WTC11 (cell line): ENCODE measurements around the gene INF2. TPM values are rescaled to one million over a fixed set of nuclear protein-coding genes. Genes with fewer than 3 reads are reported as not detected.
A peak's percentile ranks its signal among the peaks of the same experiment; 100 is the strongest.

Source experiments
- ATAC-seq: fragments of 200-7000 bp; cut with Tn5 transposase; 2 replicates; pipeline ENCODE4 v1.10.0; 2021; ENCODE audit warnings: mild to moderate bottlenecking, moderate library complexity
- CTCF ChIA-PET: fragments of 300-600 bp; sonication (Branson Sonifier 250); formaldehyde crosslinking; loops from one replicate; lab custom pipeline; 2021; ENCODE audit warnings: antibody characterized with exemption; lab: Charles Lee
- POLR2A ChIA-PET: fragments of 350-600 bp; sonication (Branson Sonifier 250); formaldehyde crosslinking; loops from one replicate; lab custom pipeline; 2021; ENCODE audit warnings: antibody characterized with exemption; lab: Charles Lee
- DNase-seq: peaks from one replicate; pipeline ENCODE4 v3.0.0; 2021; ENCODE audit warnings: low spot score
- H3K27ac Mint-ChIP-seq: 2 replicates; pipeline ENCODE4 v1.8.0; 2021; ENCODE audit warnings: mixed read lengths
- H3K27me3 Mint-ChIP-seq: 2 replicates; pipeline ENCODE4 v1.8.0; 2021; ENCODE audit warnings: low read depth, mild to moderate bottlenecking, moderate library complexity, mixed read lengths
- H3K36me3 Mint-ChIP-seq: 2 replicates; pipeline ENCODE4 v1.8.0; 2021; ENCODE audit warnings: mixed read lengths
- H3K4me1 Mint-ChIP-seq: 2 replicates; pipeline ENCODE4 v1.8.0; 2022; ENCODE audit warnings: mixed read lengths
- H3K4me3 Mint-ChIP-seq: 2 replicates; pipeline ENCODE4 v1.8.0; 2021; ENCODE audit warnings: mild to moderate bottlenecking, moderate library complexity, mixed read lengths
- H3K9me3 Mint-ChIP-seq: 2 replicates; pipeline ENCODE4 v1.8.0; 2021; ENCODE audit warnings: mixed read lengths
- AFF4 ChIP-seq: sonication (generic); formaldehyde crosslinking; IDR thresholded peaks from 2 replicates; pipeline ENCODE4 v1.8.1; 2023; ENCODE audit warnings: mild to moderate bottlenecking, missing genetic modification reagents, borderline replicate concordance
- ATF1 ChIP-seq: sonication (generic); formaldehyde crosslinking; IDR thresholded peaks from 2 replicates; pipeline ENCODE4 v1.8.1; 2023; ENCODE audit warnings: mild to moderate bottlenecking, moderate library complexity, missing genetic modification reagents
- ATF2 ChIP-seq: sonication (generic); formaldehyde crosslinking; IDR thresholded peaks from 2 replicates; pipeline ENCODE4 v1.8.1; 2022; ENCODE audit warnings: low read depth, missing genetic modification reagents, borderline replicate concordance
- E2F1 ChIP-seq: sonication (generic); formaldehyde crosslinking; IDR thresholded peaks from 2 replicates; pipeline ENCODE4 v1.8.0; 2022; ENCODE audit warnings: mild to moderate bottlenecking, missing genetic modification reagents
- EMX1 ChIP-seq: fragments of 250-450 bp; sonication (Bioruptor Pico); IDR thresholded peaks from 2 replicates; pipeline ENCODE4 v1.8.0; 2021; ENCODE audit warnings: mild to moderate bottlenecking
- IRF2 ChIP-seq: sonication (generic); formaldehyde crosslinking; IDR thresholded peaks from 2 replicates; pipeline ENCODE4 v1.8.0; 2022; ENCODE audit warnings: low read depth, missing genetic modification reagents, borderline replicate concordance
- JAZF1 ChIP-seq: fragments of 250-450 bp; sonication (Bioruptor Pico); IDR thresholded peaks from 2 replicates; pipeline ENCODE4 v1.9.0; 2021; ENCODE audit warnings: moderate library complexity, mild to moderate bottlenecking, inconsistent platforms
- MAX ChIP-seq: sonication (generic); formaldehyde crosslinking; IDR thresholded peaks from 2 replicates; pipeline ENCODE4 v1.8.0; 2022; ENCODE audit warnings: mild to moderate bottlenecking, missing genetic modification reagents
- MXD4 ChIP-seq: fragments of 250-450 bp; sonication (Bioruptor Pico); IDR thresholded peaks from 2 replicates; pipeline ENCODE4 v1.8.0; 2021; ENCODE audit warnings: mild to moderate bottlenecking, moderate library complexity, borderline replicate concordance
- MYBL2 ChIP-seq: sonication (generic); formaldehyde crosslinking; IDR thresholded peaks from 2 replicates; pipeline ENCODE4 v1.8.1; 2023; ENCODE audit warnings: mild to moderate bottlenecking, moderate library complexity, missing genetic modification reagents
- NFE2L1 ChIP-seq: sonication (generic); formaldehyde crosslinking; IDR thresholded peaks from 2 replicates; pipeline ENCODE4 v1.8.1; 2023; ENCODE audit warnings: missing genetic modification reagents
- RORB ChIP-seq: fragments of 250-450 bp; sonication (Bioruptor Pico); IDR thresholded peaks from 2 replicates; pipeline ENCODE4 v1.9.0; 2021; ENCODE audit warnings: mild to moderate bottlenecking
- TCF7 ChIP-seq: sonication (generic); formaldehyde crosslinking; IDR thresholded peaks from 2 replicates; pipeline ENCODE4 v1.8.0; 2022; ENCODE audit warnings: mild to moderate bottlenecking, low read depth, missing genetic modification reagents, moderate library complexity
- TEAD1 ChIP-seq: sonication (generic); formaldehyde crosslinking; IDR thresholded peaks from 2 replicates; pipeline ENCODE4 v1.8.0; 2022; ENCODE audit warnings: mild to moderate bottlenecking, missing genetic modification reagents
- ZBTB43 ChIP-seq: sonication (generic); formaldehyde crosslinking; IDR thresholded peaks from 2 replicates; pipeline ENCODE4 v1.8.1; 2023; ENCODE audit warnings: mild to moderate bottlenecking, missing genetic modification reagents
- ZNF219 ChIP-seq: sonication (generic); formaldehyde crosslinking; IDR thresholded peaks from 2 replicates; pipeline ENCODE4 v1.8.0; 2023; ENCODE audit warnings: missing genetic modification reagents, mild to moderate bottlenecking, borderline replicate concordance
- ZNF263 ChIP-seq: sonication (generic); formaldehyde crosslinking; IDR thresholded peaks from 2 replicates; pipeline ENCODE4 v1.8.1; 2022; ENCODE audit warnings: low read depth, mild to moderate bottlenecking, moderate library complexity, missing genetic modification reagents
- ZNF416 ChIP-seq: fragments of 250-450 bp; sonication (Bioruptor Pico); IDR thresholded peaks from 2 replicates; pipeline ENCODE4 v1.9.0; 2021; ENCODE audit warnings: mild to moderate bottlenecking, inconsistent platforms
- ZSCAN18 ChIP-seq: fragments of 250-450 bp; sonication (Bioruptor Pico); IDR thresholded peaks from 2 replicates; pipeline ENCODE4 v2.1.2; 2022; ENCODE audit warnings: mild to moderate bottlenecking, moderate library complexity
- total RNA-seq: library from RNA; stranded (reverse); gene quantifications from 3 replicates; pipeline ENCODE4 v1.2.3, GENCODE V29; 2021

The INF2 gene
- total RNA-seq, 1 experiment from 2014 or later = 82.4 TPM

- POLR2A ChIA-PET = no interaction called here
- H3K27ac Mint-ChIP-seq = 0 out of 2 replicates have a peak overlapping the region, but pooled peaks have one; percentile 65
- ATAC-seq = peak; percentile 8
- TF ChIP-seq E2F1 (no peak), ZNF219 (CRISPR knock-in tag) (no peak), ATF1 (no peak), ZBTB43 (no peak), TEAD1 (CRISPR knock-in tag) (no peak), JAZF1 (CRISPR knock-in tag) (no peak), MAX (CRISPR knock-in tag) (no peak), ZSCAN18 (CRISPR knock-in tag) (no peak), MYBL2 (CRISPR knock-in tag) (no peak), IRF2 (CRISPR knock-in tag) (no peak), EMX1 (CRISPR knock-in tag) (no peak), MXD4 (CRISPR knock-in tag) (no peak), ATF2 (no peak), NFE2L1 (CRISPR knock-in tag) (no peak), AFF4 (CRISPR knock-in tag) (no peak)
- TF ChIP-seq, all 79 proteins: peak for 0
- Mint-ChIP-seq H3K36me3 (peaks cover 27% of the 10 kb centered on the region), H3K9me3 (peaks cover 8% of the 10 kb centered on the region), H3K27me3 (no peaks in the 10 kb centered on the region), H3K4me3 (no peak overlapping the region), H3K4me1 (peaks cover 13% of the 10 kb centered on the region)
- DNase-seq = no peak
- CTCF ChIA-PET = interaction anchor here (0.6 to 1.3 kb wide), 5 partner anchors 8 to 34 kb away, joined by 3 to 5 read pairs (median 3); no protein-coding TSS in a partner anchor
Observed at GRCh38 chr14:104700225-104700651, 10.8 kb downstream of the INF2 start.

- Mint-ChIP-seq H3K9me3 (peaks cover 8% of the 10 kb centered on the region), H3K27me3 (no peaks in the 10 kb centered on the region), H3K4me3 (no peak overlapping the region), H3K36me3 (peaks cover 28% of the 10 kb centered on the region), H3K27ac (peak overlapping the region; percentile 65; the same call in 1 of the 2 replicates)
- DNase-seq (no peak), ATAC-seq (peak; percentile 10)
- POLR2A ChIA-PET = no interaction called here
- CTCF ChIA-PET = interaction anchor here (0.6 to 1.3 kb wide), 5 partner anchors 8 to 35 kb away, joined by 3 to 5 read pairs (median 3); no protein-coding TSS in a partner anchor
- TF ChIP-seq ZNF416 (CRISPR knock-in tag) = no peak
- no peak for TF ChIP-seq RORB
- TF ChIP-seq ZNF263 (CRISPR knock-in tag) = peak; percentile 82; the same call in 1 of the 2 replicates
- no peak for TF ChIP-seq TCF7 (CRISPR knock-in tag)
- TF ChIP-seq, all 79 proteins: peak for 1
- H3K4me1 Mint-ChIP-seq = peaks cover 11% of the 10 kb centered on the region
Observed at GRCh38 chr14:104700747-104701217, 11.4 kb downstream of the INF2 start.
